Smooth muscle cell (in vitro differentiated cells): ENCODE data around the gene CENPC. TPM values are rescaled to one million over a fixed set of nuclear protein-coding genes. Genes with fewer than 3 reads are reported as not detected.

Source experiments
- DNase-seq: peaks from one replicate; lab custom pipeline; 2025; ENCODE audit not compliant: unreplicated experiment; lab: John Stamatoyannopoulos, UW
- H2AFZ ChIP-seq: fragments of 200-600 bp; sonication (generic); 2 replicates; pipeline ENCODE4 v1.6.0; 2016; ENCODE audit warnings: antibody characterized with exemption, low read depth, mild to moderate bottlenecking
- H3F3A ChIP-seq: fragments of 200-600 bp; sonication (generic); 2 replicates; pipeline ENCODE4 v1.6.0; 2017; ENCODE audit warnings: antibody characterized with exemption, low read depth
- H3K27ac ChIP-seq: fragments of 200-600 bp; sonication (generic); 2 replicates; pipeline ENCODE4 v1.5.1; 2016; ENCODE audit warnings: low read depth, mild to moderate bottlenecking
- H3K27me3 ChIP-seq: fragments of 200-600 bp; sonication (generic); 2 replicates; pipeline ENCODE4 v1.6.1; 2016; ENCODE audit warnings: low read depth, mild to moderate bottlenecking
- H3K36me3 ChIP-seq: fragments of 200-600 bp; sonication (generic); 2 replicates; pipeline ENCODE4 v1.5.1; 2016; ENCODE audit warnings: low read depth
- H3K4me1 ChIP-seq: fragments of 200-600 bp; sonication (generic); 2 replicates; pipeline ENCODE4 v1.5.1; 2016; ENCODE audit warnings: low read depth
- H3K4me2 ChIP-seq: fragments of 200-600 bp; sonication (generic); 2 replicates; pipeline ENCODE4 v1.6.0; 2016; ENCODE audit warnings: mild to moderate bottlenecking
- H3K4me3 ChIP-seq: fragments of 200-600 bp; sonication (generic); 2 replicates; pipeline ENCODE4 v1.5.1; 2016; ENCODE audit warnings: mild to moderate bottlenecking
- H3K79me2 ChIP-seq: fragments of 200-600 bp; sonication (generic); 2 replicates; pipeline ENCODE4 v1.6.0; 2016; ENCODE audit warnings: low read depth, mild to moderate bottlenecking
- H3K9ac ChIP-seq: fragments of 200-600 bp; sonication (generic); 2 replicates; pipeline ENCODE4 v1.6.0; 2016; ENCODE audit warnings: low read depth
- H3K9me3 ChIP-seq: fragments of 200-600 bp; sonication (generic); replicated peaks from 2 replicates; pipeline ENCODE4 v1.5.1; 2016; ENCODE audit warnings: low read depth
- H4K20me1 ChIP-seq: fragments of 200-600 bp; sonication (generic); 2 replicates; pipeline ENCODE4 v1.6.0; 2016; ENCODE audit warnings: low read depth
- CTCF ChIP-seq: fragments of 200-600 bp; sonication (generic); IDR thresholded peaks from 2 replicates; pipeline ENCODE4 v1.5.1; 2017; ENCODE audit warnings: borderline replicate concordance, mild to moderate bottlenecking, antibody characterized with exemption; ENCODE audit not compliant: insufficient read depth, poor library complexity, severe bottlenecking
- whole genome bisulfite sequencing: methylation state at CpG from one replicate; pipeline ENCODE4 v1.1.7; 2016; ENCODE audit warnings: low lambda C conversion rate; 5-methylcytosine and 5-hydroxymethylcytosine counted together
- polyA plus RNA-seq: library from polyadenylated mRNA; unstranded; fragments of >200 nt; fragmentation: Nextera tagmentation; extraction: Ambion mirVana; gene quantifications from 2 replicates; pipeline ENCODE4 v1.2.1, GENCODE V29; 2016
- small RNA-seq: library from RNA; depleted of rRNA; stranded (forward); fragments of <200 nt; gene quantifications from one replicate; pipeline ENCODE3, GENCODE V24; 2014
- total RNA-seq: library from RNA; depleted of rRNA; stranded (reverse); fragments of >200 nt; gene quantifications from 2 replicates; pipeline ENCODE4 v1.2.3, GENCODE V29; 2014

CENPC gene
- total and polyA plus RNA-seq, 2 experiments from 2014 or later: 11.2 to 22.3 TPM

DNA sequence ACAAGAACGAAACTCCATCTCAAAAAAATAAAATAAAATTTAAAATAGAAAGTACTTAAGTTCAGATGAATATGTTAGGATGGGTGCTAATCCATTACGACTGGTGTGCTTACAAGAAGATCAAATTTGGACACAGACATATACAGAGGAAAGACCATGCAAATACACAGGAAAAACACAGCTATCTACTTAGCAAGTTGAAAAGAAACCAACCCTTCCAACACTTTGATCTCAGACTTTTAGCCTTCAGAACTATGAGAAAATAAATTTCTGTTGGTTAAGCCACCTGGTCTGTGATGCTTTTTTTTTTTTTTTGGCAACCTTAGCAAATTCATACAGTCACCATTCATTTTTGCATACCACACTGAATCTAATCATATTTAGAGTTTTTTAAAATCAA, 116.5 kb downstream of the CENPC start:
- H3K9me3 ChIP-seq: no peaks in the 10 kb centered on the region
- no peak overlapping the region for H3K4me2 ChIP-seq
- no peaks in the 10 kb centered on the region for H3F3A ChIP-seq
- H3K79me2 ChIP-seq: no peaks in the 10 kb centered on the region
- H3K4me1 ChIP-seq: no peaks in the 10 kb centered on the region
- no peak overlapping the region for H2AFZ ChIP-seq
- no peak overlapping the region for H3K9ac ChIP-seq
- 94% methylated on average over 2 of the region's 2 CpGs for WGBS
- H3K27me3 ChIP-seq: no peaks in the 10 kb centered on the region
- no peak overlapping the region for H3K4me3 ChIP-seq
- no peaks in the 10 kb centered on the region for H4K20me1 ChIP-seq
- no peak for TF ChIP-seq CTCF
- no peak for DNase-seq
- H3K27ac ChIP-seq: no peak overlapping the region
- no peaks in the 10 kb centered on the region for H3K36me3 ChIP-seq

Small RNA genes within 50 kb of the gene (small RNA-seq; reads per million reads assigned to genes)
- not detected for gene RNA5SP527
- gene RNU1-63P: not detected

Other genes with a start within 250 kb of the CENPC start
- gene STAP1, start 13.2 kb upstream of the CENPC start, total RNA-seq: not detected in 2 replicates
- not detected in 2 replicates for gene STAP1, start 13.2 kb upstream of the CENPC start, polyA plus RNA-seq
- gene UBA6, start 155.7 kb upstream of the CENPC start, total RNA-seq: 252 and 271 TPM in 2 replicates
- gene UBA6, start 155.7 kb upstream of the CENPC start, polyA plus RNA-seq: 15.7 and 17.0 TPM in 2 replicates
- 0.22 and 0.27 TPM in 2 replicates for gene GNRHR, start 208.9 kb upstream of the CENPC start, total RNA-seq
- gene GNRHR, start 208.9 kb upstream of the CENPC start, polyA plus RNA-seq: not detected in 2 replicates